HG03575 (cell line): ENCODE results near the gene CYP2U1.
"Not testable (repeated sequence)": the region's sequence is repeated elsewhere in the genome, so short reads cannot be mapped to it uniquely, and the experiment has no call there.

Experiments
- ATAC-seq: cut with Tn5 transposase; IDR thresholded peaks from one replicate; pipeline ENCODE4 v1.9.1; 2021; ENCODE audit not compliant: unreplicated experiment, insufficient number of reproducible peaks, low FRiP score; ENCODE audit errors: extremely low read depth

CYP2U1 gene

GRCh38 chr4:107915220-107915619 lies 16.1 kb upstream of the CYP2U1 start:
- ATAC-seq, result no peak

- no peak for ATAC-seq
These were observed 14.7 kb upstream of the CYP2U1 start for GRCh38 chr4:107916623-107917022.

- no peak for ATAC-seq
These were observed 13.8 kb upstream of the CYP2U1 start for GRCh38 chr4:107917500-107917899.

- no peak for ATAC-seq
These were observed 8.6 kb upstream of the CYP2U1 start for GRCh38 chr4:107922486-107923473.

- ATAC-seq, result not testable (repeated sequence)
These were observed 5.6 kb upstream of the CYP2U1 start for GRCh38 chr4:107925713-107926112.

GRCh38 chr4:107926875-107927274 lies 4.5 kb upstream of the CYP2U1 start:
- ATAC-seq, result not testable (repeated sequence)

GRCh38 chr4:107931775-107932321 lies 499 bp downstream of the CYP2U1 start:
- peak; percentile 5 for ATAC-seq

GRCh38 chr4:107935246-107935645 lies 3.9 kb downstream of the CYP2U1 start:
- ATAC-seq, result no peak

GRCh38 chr4:107937040-107937439 lies 5.7 kb downstream of the CYP2U1 start:
- ATAC-seq, result no peak

- ATAC-seq, result no peak
These were observed 8.0 kb downstream of the CYP2U1 start for GRCh38 chr4:107939307-107939706.

- ATAC-seq, result no peak
These were observed 14.5 kb downstream of the CYP2U1 start for GRCh38 chr4:107945809-107946208.

- no peak for ATAC-seq
These were observed 19.6 kb downstream of the CYP2U1 start for GRCh38 chr4:107950746-107951540.

GRCh38 chr4:107951551-107951950 lies 20.2 kb downstream of the CYP2U1 start:
- ATAC-seq, result no peak

GRCh38 chr4:107956011-107956410 lies 24.7 kb downstream of the CYP2U1 start:
- no peak for ATAC-seq

- no peak for ATAC-seq
These were observed 35.6 kb downstream of the CYP2U1 start for GRCh38 chr4:107966903-107967302.

- ATAC-seq, result not testable (repeated sequence)
These were observed 36.2 kb downstream of the CYP2U1 start for GRCh38 chr4:107967519-107967918.

GRCh38 chr4:107967921-107968320 lies 36.6 kb downstream of the CYP2U1 start:
- ATAC-seq, result not testable (repeated sequence)

GRCh38 chr4:107970063-107970798 lies 38.9 kb downstream of the CYP2U1 start:
- no peak for ATAC-seq

GRCh38 chr4:107972605-107973004 lies 41.3 kb downstream of the CYP2U1 start:
- no peak for ATAC-seq
